HCT116 (cell line): Measurements from ENCODE around the gene ARHGEF17. TPM values are rescaled to one million over a fixed set of nuclear protein-coding genes. Genes with fewer than 3 reads are reported as not detected.
A peak's percentile ranks its signal among the peaks of the same experiment; 100 is the strongest.

Experiments used
- ATAC-seq: fragments of 200-7000 bp; cut with Tn5 transposase; 2 replicates; pipeline ENCODE4 v1.9.1; 2020; ENCODE audit warnings: mild to moderate bottlenecking, moderate library complexity
- BruUV-seq: library from RNA; stranded (reverse); fragments of 400-500 nt; replicated peaks from 2 replicates; lab custom pipeline; 2021; lab: Mats Ljungman, UMichigan
- CTCF ChIA-PET: fragments of 300-600 bp; sonication (Branson Sonifier 250); formaldehyde crosslinking; loops from one replicate; lab custom pipeline; 2021; ENCODE audit warnings: antibody characterized with exemption; lab: Charles Lee
- POLR2A ChIA-PET: fragments of 300-600, 350-600 bp; sonication (Branson Sonifier 250); formaldehyde crosslinking; loops from one replicate; lab custom pipeline; 2021; ENCODE audit warnings: antibody characterized with exemption; lab: Charles Lee
- RAD21 ChIA-PET, 2 experiments: fragments of 300-600 bp; sonication (Branson Sonifier 250); formaldehyde crosslinking; loops; one replicate each; lab custom pipeline; 2023; ENCODE audit warnings: low total read pairs in 2 of 2; ENCODE audit not compliant: uncharacterized antibody in 2 of 2, unreplicated experiment in 2 of 2, low non-redundant PET in 1 of 2; lab: Charles Lee
- DNase-seq: peaks from one replicate; pipeline ENCODE4 v3.0.0-alpha.2; 2010; ENCODE audit warnings: low read depth, low spot score
- H2AFZ ChIP-seq: fragments of 200-600 bp; shearing (Covaris generic), sonication (generic); 2 replicates; pipeline ENCODE4 v1.6.1; 2017; ENCODE audit warnings: low read depth, mixed run types, mixed read lengths, antibody characterized with exemption, low read length; ENCODE audit not compliant: poor library complexity, severe bottlenecking
- H3K27ac ChIP-seq: 2 replicates; pipeline ENCODE4 v1.5.1; 2012; ENCODE audit warnings: low read depth, low read length
- H3K27me3 ChIP-seq: fragments of 200-600 bp; sonication (generic); 2 replicates; pipeline ENCODE4 v1.6.1; 2016; ENCODE audit warnings: mixed run types, low read length, mixed read lengths; ENCODE audit not compliant: insufficient read depth
- H3K36me3 ChIP-seq, 2 experiments: fragments of 200-500 bp in 1 of 2; fragments of 200-600 bp in 1 of 2; sonication (Bioruptor generic) in 1 of 2; sonication (generic) in 1 of 2; 2 replicates each; pipeline versions ENCODE4 v1.5.1 to v1.6.1; 2014 to 2016; ENCODE audit warnings: low read length in 2 of 2, inconsistent platforms in 1 of 2, mixed read lengths in 1 of 2, mixed run types in 1 of 2; ENCODE audit not compliant: insufficient read depth in 2 of 2, control insufficient read depth in 1 of 2
- H3K4me1 ChIP-seq, 2 experiments: fragments of 200-600 bp in 1 of 2; sonication (generic) in 1 of 2; 2 replicates each; pipeline versions ENCODE4 v1.5.1 to v1.6.1; 2012 to 2017; ENCODE audit warnings: low read length in 2 of 2, inconsistent platforms in 1 of 2, mild to moderate bottlenecking in 1 of 2, mixed read lengths in 1 of 2, mixed run types in 1 of 2, moderate library complexity in 1 of 2; ENCODE audit not compliant: insufficient read depth in 2 of 2, control insufficient read depth in 1 of 2
- H3K4me2 ChIP-seq: fragments of 200-600 bp; sonication (generic); 2 replicates; pipeline ENCODE4 v1.6.1; 2017; ENCODE audit warnings: mixed run types, low read length, mixed read lengths
- H3K4me3 ChIP-seq, 2 experiments: fragments of 200-600 bp in 1 of 2; sonication (generic) in 1 of 2; replicated peaks in 1 of 2; 2 replicates each; pipeline ENCODE4 v1.5.1; 2011 to 2016; ENCODE audit warnings: low read length in 2 of 2, control low read depth in 1 of 2, low read depth in 1 of 2, mild to moderate bottlenecking in 1 of 2, mixed read lengths in 1 of 2, mixed run types in 1 of 2
- H3K79me2 ChIP-seq: fragments of 200-600 bp; sonication (generic); 2 replicates; pipeline ENCODE4 v1.6.1; 2017; ENCODE audit warnings: mild to moderate bottlenecking, mixed run types, low read length, moderate library complexity, mixed read lengths; ENCODE audit not compliant: insufficient read depth
- H3K9ac ChIP-seq: fragments of 200-600 bp; sonication (generic); 2 replicates; pipeline ENCODE4 v1.6.1; 2016; ENCODE audit warnings: low read length, mixed read lengths
- H3K9me2 ChIP-seq: fragments of 200-600 bp; sonication (generic), shearing (Covaris generic); 2 replicates; pipeline ENCODE4 v1.6.1; 2017; ENCODE audit warnings: mixed run types, mild to moderate bottlenecking, moderate library complexity; ENCODE audit not compliant: insufficient read depth
- H3K9me3 ChIP-seq, 2 experiments: fragments of 200-500 bp in 1 of 2; fragments of 200-600 bp in 1 of 2; sonication (Bioruptor generic) in 1 of 2; sonication (generic) in 1 of 2; 2 replicates each; pipeline ENCODE4 v1.6.1; 2014 to 2017; ENCODE audit warnings: low read length in 2 of 2, mixed read lengths in 2 of 2, inconsistent platforms in 1 of 2, low read depth in 1 of 2, mild to moderate bottlenecking in 1 of 2, mixed run types in 1 of 2, moderate library complexity in 1 of 2; ENCODE audit not compliant: control insufficient read depth in 1 of 2, insufficient read depth in 1 of 2
- H4K20me1 ChIP-seq: fragments of 200-600 bp; sonication (generic), shearing (Covaris generic); 2 replicates; pipeline ENCODE4 v1.6.1; 2017; ENCODE audit warnings: mixed run types, mild to moderate bottlenecking, moderate library complexity; ENCODE audit not compliant: insufficient read depth
- CBX3 ChIP-seq: IDR thresholded peaks from 2 replicates; pipeline ENCODE4 v1.6.1; 2012; ENCODE audit warnings: low read depth
- CTCF ChIP-seq, 3 experiments: fragments of 200-600 bp in 1 of 3; sonication (generic) in 1 of 3; IDR thresholded peaks in 2 of 3; conservative IDR thresholded peaks in 1 of 3; 2 replicates each; pipeline ENCODE4 v1.5.1; 2012 to 2017; ENCODE audit warnings: low read depth in 2 of 3, low read length in 2 of 3, antibody characterized with exemption in 1 of 3, borderline replicate concordance in 1 of 3, control low read depth in 1 of 3, mild to moderate bottlenecking in 1 of 3, mixed read lengths in 1 of 3, mixed run types in 1 of 3, moderate library complexity in 1 of 3; ENCODE audit not compliant: insufficient read depth in 1 of 3
- ELF1 ChIP-seq: IDR thresholded peaks from 2 replicates; pipeline ENCODE4 v1.6.1; 2012; ENCODE audit warnings: low read depth, borderline replicate concordance
- EZH2 ChIP-seq: fragments of 200-600 bp; sonication (generic); IDR thresholded peaks from 2 replicates; pipeline ENCODE4 v1.6.1; 2017; ENCODE audit warnings: antibody characterized with exemption, mixed run types
- EZH2phosphoT487 ChIP-seq: fragments of 200-600 bp; IDR thresholded peaks from 2 replicates; pipeline ENCODE4 v1.6.1; 2018; ENCODE audit warnings: antibody characterized with exemption, borderline replicate concordance
- JUND ChIP-seq: IDR thresholded peaks from 2 replicates; pipeline ENCODE4 v1.6.1; 2012
- POLR2A ChIP-seq: IDR thresholded peaks from 2 replicates; pipeline ENCODE4 v1.7.0; 2011; ENCODE audit warnings: borderline replicate concordance; ENCODE audit not compliant: insufficient read depth, insufficient read length; ENCODE audit errors: extremely low read depth
- POLR2AphosphoS5 ChIP-seq: IDR thresholded peaks from 2 replicates; pipeline ENCODE4 v1.6.1; 2011; ENCODE audit warnings: mild to moderate bottlenecking, low read depth, low read length, moderate library complexity
- RAD21 ChIP-seq: IDR thresholded peaks from 2 replicates; pipeline ENCODE4 v1.6.1; 2012; ENCODE audit warnings: low read depth, mild to moderate bottlenecking
- SRF ChIP-seq: IDR thresholded peaks from 2 replicates; pipeline ENCODE4 v1.6.1; 2012; ENCODE audit warnings: low read depth
- YY1 ChIP-seq: IDR thresholded peaks from 2 replicates; pipeline ENCODE4 v1.6.1; 2011; ENCODE audit warnings: low read length, low read depth, moderate library complexity, mild to moderate bottlenecking; ENCODE audit not compliant: insufficient replicate concordance; ENCODE audit errors: extremely low read depth
- intact Hi-C: fragments of 100-400 bp; cut with micrococcal nuclease; formaldehyde crosslinking; loops from 2 replicates; pipeline ENCODE4 v1.10.0; 2022
- total RNA-seq: library from RNA; stranded (reverse); gene quantifications from one replicate; pipeline ENCODE4 v1.2.1, GENCODE V29; 2021; ENCODE audit not compliant: unreplicated experiment

ARHGEF17 gene
- total RNA-seq, 1 experiment from 2014 or later, result 18.2 TPM

GRCh38 chr11:73271936-73272679, 36.0 kb upstream of the ARHGEF17 start, which contains the start of gene P2RY6:
Gene P2RY6 (plus strand): TSS chr11:73272338. CDS start chr11:73296519, 24,181 bp downstream.
- Histone ChIP-seq H3K79me2 (no peaks in the 10 kb centered on the region), H3K4me2 (peak within 1 kb of the TSS; percentile 7; the same call in 1 of the 2 replicates), H2AFZ (no peak within 1 kb of the TSS), H3K9me3 (no peaks in the 10 kb centered on the region), H3K27ac (no peak within 1 kb of the TSS), H4K20me1 (no peaks in the 10 kb centered on the region), H3K9ac (no peak within 1 kb of the TSS; the same call in 1 of the 2 replicates), H3K4me3 (no peak within 1 kb of the TSS), H3K9me2 (no peaks in the 10 kb centered on the region), H3K36me3 (no peaks in the 10 kb centered on the region), H3K27me3 (no peaks in the 10 kb centered on the region), H3K4me1 (peaks cover 2 to 9% of the 10 kb centered on the region in 2 experiments; a peak in 3 of 4 replicates)
- no TSS peak for BruUV-seq
- peak; percentile 50; the same call in 1 of the 2 replicates for ATAC-seq
- TF ChIP-seq ELF1 (no peak), EZH2 (no peak), SRF (no peak), YY1 (no peak)
- ChIA-PET CTCF (no interaction called here), RAD21 (no interaction called here), POLR2A (no interaction called here)
- intact Hi-C loops, result no loop called here
- no peak for DNase-seq

DNA sequence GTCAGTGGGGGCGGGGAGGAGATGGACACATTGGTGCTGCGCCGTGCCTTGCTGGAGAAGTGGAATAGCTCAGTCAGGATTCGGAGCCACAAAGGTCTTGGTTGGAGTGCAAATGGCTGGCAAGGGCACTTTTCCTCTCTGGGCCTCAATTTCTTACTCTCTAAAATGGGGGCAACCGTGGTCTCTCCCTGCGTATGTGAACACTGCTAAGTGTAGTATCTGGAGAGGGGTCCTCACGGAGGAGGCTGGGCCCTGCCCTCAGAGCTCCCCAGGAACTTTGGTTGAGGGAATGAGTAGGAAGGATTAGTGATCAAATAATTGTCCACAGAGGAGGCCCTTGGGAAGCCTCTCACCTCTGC, 35.4 kb upstream of the ARHGEF17 start:
- ChIA-PET RAD21 (no interaction called here), CTCF (no interaction called here), POLR2A (no interaction called here)
- no TSS peak for BruUV-seq
- TF ChIP-seq EZH2phosphoT487 (no peak), EZH2 (no peak), POLR2A (no peak), RAD21 (no peak), JUND (no peak), CTCF (IDR thresholded peaks at IDR 0.05 in 2 of 3, conservative IDR thresholded peaks at IDR 0.05 in 1 of 3; ENCODE audit: borderline replicate concordance in 1 of 3, insufficient read depth in 1 of 3, low read depth in 2 of 3, low read length in 2 of 3) (no peak), POLR2AphosphoS5 (no peak), CBX3 (no peak)
- no peak for ATAC-seq
- intact Hi-C loops, result no loop called here
- Histone ChIP-seq H4K20me1 (no peaks in the 10 kb centered on the region), H3K9ac (no peak overlapping the region), H3K9me2 (no peaks in the 10 kb centered on the region), H3K27me3 (no peaks in the 10 kb centered on the region), H2AFZ (no peak overlapping the region), H3K79me2 (no peaks in the 10 kb centered on the region), H3K4me1 (peaks cover 2 to 9% of the 10 kb centered on the region in 2 experiments; a peak in 3 of 4 replicates), H3K4me3 (no peak overlapping the region), H3K36me3 (no peaks in the 10 kb centered on the region), H3K4me2 (0 out of 2 replicates have a peak overlapping the region, but pooled peaks have one; percentile 7), H3K27ac (no peak overlapping the region), H3K9me3 (no peaks in the 10 kb centered on the region)
- DNase-seq, result no peak
